ENCODE measurements around the gene CD86.
A peak's percentile ranks its signal among the peaks of the same experiment; 100 is the strongest.
"Not testable (repeated sequence)": the region's sequence is repeated elsewhere in the genome, so short reads cannot be mapped to it uniquely, and the experiment has no call there.

CD86 gene

DNA sequence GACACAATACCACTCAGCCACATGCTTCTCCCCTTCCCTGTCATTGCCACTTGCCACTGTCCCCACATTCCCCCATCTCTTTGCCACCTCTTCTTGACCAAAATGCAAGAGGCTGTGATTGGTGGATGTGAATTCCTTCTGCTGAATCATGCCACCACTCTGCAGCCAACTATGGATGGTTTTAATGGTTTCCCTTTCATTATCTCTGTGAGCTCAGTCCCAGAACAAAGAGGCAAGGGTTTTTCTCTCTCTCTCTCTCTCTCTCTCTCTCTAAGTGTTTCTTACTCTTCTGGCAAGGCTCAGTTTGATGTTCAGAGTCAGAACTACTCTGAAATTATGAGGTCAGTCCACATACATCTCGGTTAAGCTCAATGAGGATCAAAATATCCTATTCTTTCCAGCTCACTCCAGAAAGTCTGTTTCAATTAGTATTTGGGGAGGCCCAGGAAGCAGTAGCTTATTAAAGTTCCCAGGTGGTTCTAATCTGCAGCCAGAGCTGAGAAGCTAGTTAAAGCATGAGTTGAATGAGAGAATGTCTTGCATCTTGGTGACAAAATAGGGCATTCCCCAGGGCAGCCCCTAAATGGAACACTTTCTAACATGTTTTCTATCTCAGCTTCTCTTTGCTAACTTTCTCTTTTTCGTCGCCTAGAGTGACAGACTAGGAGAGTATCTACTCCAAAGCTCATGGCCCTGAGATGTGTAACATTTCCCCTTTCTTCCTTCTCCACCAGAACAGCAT, 24.6 kb upstream of the CD86 start:
- no peaks in the 10 kb centered on the region for H3K27me3 Mint-ChIP-seq (ENCODE audit: low read depth)
- peaks cover 25% of the 10 kb centered on the region for H3K4me1 Mint-ChIP-seq (ENCODE audit: low read depth)
- peak overlapping the region; percentile 79 for H3K27ac Mint-ChIP-seq
- peaks cover 46% of the 10 kb centered on the region for H3K9me3 Mint-ChIP-seq
- H3K36me3 Mint-ChIP-seq (ENCODE audit: low read depth), result peaks cover 23% of the 10 kb centered on the region
- peak overlapping the region; percentile 63 for H3K4me3 Mint-ChIP-seq
- DNase-seq (ENCODE audit: low spot score), result no peak

DNA sequence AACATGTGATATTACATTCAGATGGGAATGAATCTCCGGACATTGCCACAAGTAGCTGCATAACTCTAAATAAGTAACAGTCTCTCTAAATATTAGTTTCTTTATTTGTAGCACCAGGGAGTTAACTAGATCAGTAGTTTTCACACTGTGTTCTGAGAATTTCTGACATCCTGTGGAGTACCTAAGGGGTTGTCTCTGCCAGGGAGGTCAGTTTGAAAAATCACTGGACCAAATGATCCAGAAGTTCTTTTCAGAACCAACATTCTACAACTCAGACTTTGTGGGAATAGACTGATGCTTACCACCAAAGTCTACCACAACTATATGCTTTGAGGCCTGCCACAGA, 24.1 kb upstream of the CD86 start:
- Mint-ChIP-seq H3K27ac (peak overlapping the region; percentile 79), H3K4me1 (ENCODE audit: low read depth) (peaks cover 20% of the 10 kb centered on the region), H3K27me3 (ENCODE audit: low read depth) (no peaks in the 10 kb centered on the region), H3K36me3 (ENCODE audit: low read depth) (peaks cover 28% of the 10 kb centered on the region), H3K9me3 (peaks cover 51% of the 10 kb centered on the region), H3K4me3 (peak overlapping the region; percentile 63)
- no peak for DNase-seq (ENCODE audit: low spot score)

DNA sequence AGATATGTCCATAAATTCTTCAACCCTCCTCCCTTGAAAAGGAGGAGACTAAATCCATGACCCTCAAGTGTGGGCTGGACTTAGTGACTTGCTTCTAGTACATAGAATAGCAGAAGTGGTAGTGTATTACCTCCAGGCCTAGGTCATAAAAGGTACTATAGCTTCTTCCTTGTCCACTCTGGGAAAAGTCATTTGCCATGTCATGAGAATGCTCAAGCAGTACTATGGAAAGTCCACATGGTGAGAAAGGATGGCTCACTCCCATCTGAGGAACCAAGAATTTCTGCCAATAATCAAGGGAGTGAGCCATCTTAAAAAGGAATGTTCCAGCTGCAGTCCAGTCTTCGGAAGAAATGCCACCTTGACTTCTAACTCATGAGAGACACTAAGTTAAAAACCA, 22.6 kb upstream of the CD86 start:
- Mint-ChIP-seq H3K4me1 (ENCODE audit: low read depth) (peaks cover 20% of the 10 kb centered on the region), H3K9me3 (peaks cover 63% of the 10 kb centered on the region), H3K36me3 (ENCODE audit: low read depth) (peaks cover 35% of the 10 kb centered on the region), H3K27ac (no peak overlapping the region), H3K4me3 (no peak overlapping the region), H3K27me3 (ENCODE audit: low read depth) (no peaks in the 10 kb centered on the region)
- no peak for DNase-seq (ENCODE audit: low spot score)

DNA sequence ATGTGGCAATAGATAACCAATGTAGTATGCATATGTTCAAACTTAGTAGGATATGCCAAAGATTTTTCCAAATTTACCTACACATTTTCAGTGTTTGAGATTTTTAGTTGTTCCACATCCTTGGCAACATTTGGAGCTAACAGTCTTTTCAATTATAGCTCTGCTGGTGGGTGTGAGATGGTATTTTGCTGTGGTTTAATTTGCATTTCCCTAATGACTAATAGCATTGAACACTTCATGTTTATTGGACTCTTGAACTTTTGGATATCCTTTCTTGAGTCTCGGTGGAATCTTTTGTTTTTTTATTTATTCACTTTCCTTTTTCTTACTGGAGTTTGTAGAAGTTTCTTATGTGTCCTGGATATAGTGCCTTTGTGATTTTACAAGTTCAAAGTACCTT, 22.1 kb upstream of the CD86 start:
- H3K36me3 Mint-ChIP-seq (ENCODE audit: low read depth), result peaks cover 39% of the 10 kb centered on the region
- no peak overlapping the region for H3K27ac Mint-ChIP-seq
- H3K9me3 Mint-ChIP-seq, result peaks cover 67% of the 10 kb centered on the region
- H3K4me3 Mint-ChIP-seq, result no peak overlapping the region
- H3K4me1 Mint-ChIP-seq (ENCODE audit: low read depth), result peaks cover 20% of the 10 kb centered on the region
- H3K27me3 Mint-ChIP-seq (ENCODE audit: low read depth), result no peaks in the 10 kb centered on the region
- no peak for DNase-seq (ENCODE audit: low spot score)

DNA sequence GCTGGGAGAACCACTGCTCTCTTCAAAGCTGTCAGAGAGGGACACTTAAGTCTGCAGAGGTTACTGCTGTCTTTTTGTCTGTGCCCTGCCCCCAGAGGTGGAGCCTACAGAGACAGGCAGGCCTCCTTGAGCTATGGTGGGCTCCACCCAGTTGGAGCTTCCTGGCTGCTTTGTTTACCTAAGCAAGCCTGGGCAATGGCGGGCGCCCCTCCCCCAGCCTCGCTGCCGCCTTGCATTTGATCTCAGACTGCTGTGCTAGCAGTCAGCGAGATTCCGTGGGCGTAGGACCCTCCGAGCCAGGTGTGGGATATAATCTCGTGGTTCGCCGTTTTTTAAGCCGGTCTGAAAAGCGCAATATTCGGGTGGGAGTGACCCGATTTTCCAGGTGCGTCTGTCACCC, 7.9 kb upstream of the CD86 start:
- H3K4me3 Mint-ChIP-seq; H3K9me3 Mint-ChIP-seq; H3K27ac Mint-ChIP-seq; DNase-seq (ENCODE audit: low spot score); H3K4me1 Mint-ChIP-seq (ENCODE audit: low read depth); H3K36me3 Mint-ChIP-seq (ENCODE audit: low read depth): not testable (repeated sequence)
- peaks cover 11% of the 10 kb centered on the region for H3K27me3 Mint-ChIP-seq (ENCODE audit: low read depth)

DNA sequence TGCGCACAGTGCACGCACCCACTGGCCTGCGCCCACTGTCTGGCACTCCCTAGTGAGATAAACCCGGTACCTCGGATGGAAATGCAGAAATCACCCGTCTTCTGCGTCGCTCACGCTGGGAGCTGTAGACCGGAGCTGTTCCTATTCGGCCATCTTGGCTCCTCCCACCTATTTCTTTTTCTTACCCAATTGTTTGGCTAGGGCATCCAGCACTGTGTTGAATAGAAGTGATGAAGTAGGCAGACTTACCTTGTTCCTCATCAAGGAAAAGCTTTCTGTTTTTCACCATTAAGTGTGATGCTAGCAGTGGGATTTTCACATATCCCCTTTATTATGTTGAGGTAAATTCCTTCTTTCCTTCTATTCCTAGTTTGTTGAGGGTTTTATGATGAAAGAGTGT, 7.4 kb upstream of the CD86 start:
- H3K4me1 Mint-ChIP-seq (ENCODE audit: low read depth); H3K27ac Mint-ChIP-seq; H3K4me3 Mint-ChIP-seq; H3K36me3 Mint-ChIP-seq (ENCODE audit: low read depth); DNase-seq (ENCODE audit: low spot score); H3K9me3 Mint-ChIP-seq: not testable (repeated sequence)
- peaks cover 12% of the 10 kb centered on the region for H3K27me3 Mint-ChIP-seq (ENCODE audit: low read depth)

- no peak for DNase-seq (ENCODE audit: low spot score)
- H3K27me3 Mint-ChIP-seq (ENCODE audit: low read depth), result peaks cover 22% of the 10 kb centered on the region
Measured at GRCh38 chr3:122052968-122053367, 2.2 kb upstream of the CD86 start.

DNA sequence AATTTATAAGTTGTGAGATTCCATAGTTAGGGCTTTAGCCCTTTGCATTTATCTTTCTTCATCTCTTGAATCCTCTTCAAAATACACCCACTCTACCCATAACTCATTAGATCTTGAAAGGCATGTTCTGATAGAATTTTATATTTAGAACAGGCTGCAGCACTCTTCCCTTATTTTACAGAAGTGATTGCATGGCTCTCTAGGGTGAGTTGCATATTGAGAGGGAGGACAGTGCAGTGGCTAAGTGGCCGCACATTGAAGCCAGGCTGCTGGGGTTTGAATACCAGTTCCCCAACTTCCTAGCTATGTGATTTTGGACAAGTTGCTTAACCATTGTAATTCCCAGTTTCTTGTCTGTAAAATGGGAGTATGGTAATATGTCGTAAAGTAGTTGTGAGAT, 2.5 kb downstream of the CD86 start:
- Mint-ChIP-seq H3K27ac (no peak overlapping the region), H3K9me3 (no peaks in the 10 kb centered on the region), H3K36me3 (ENCODE audit: low read depth) (peaks cover 15% of the 10 kb centered on the region), H3K4me1 (ENCODE audit: low read depth) (peaks cover 5% of the 10 kb centered on the region), H3K27me3 (ENCODE audit: low read depth) (peaks cover 12% of the 10 kb centered on the region), H3K4me3 (no peak overlapping the region)
- no peak for DNase-seq (ENCODE audit: low spot score)

More at GRCh38 chr3:122052968-122053367, 2.2 kb upstream of the CD86 start:
- Mint-ChIP-seq H3K4me3 (no peak overlapping the region), H3K4me1 (ENCODE audit: low read depth) (peaks cover 5% of the 10 kb centered on the region), H3K36me3 (ENCODE audit: low read depth) (peaks cover 5% of the 10 kb centered on the region), H3K27ac (no peak overlapping the region), H3K9me3 (peaks cover 5% of the 10 kb centered on the region)

DNA sequence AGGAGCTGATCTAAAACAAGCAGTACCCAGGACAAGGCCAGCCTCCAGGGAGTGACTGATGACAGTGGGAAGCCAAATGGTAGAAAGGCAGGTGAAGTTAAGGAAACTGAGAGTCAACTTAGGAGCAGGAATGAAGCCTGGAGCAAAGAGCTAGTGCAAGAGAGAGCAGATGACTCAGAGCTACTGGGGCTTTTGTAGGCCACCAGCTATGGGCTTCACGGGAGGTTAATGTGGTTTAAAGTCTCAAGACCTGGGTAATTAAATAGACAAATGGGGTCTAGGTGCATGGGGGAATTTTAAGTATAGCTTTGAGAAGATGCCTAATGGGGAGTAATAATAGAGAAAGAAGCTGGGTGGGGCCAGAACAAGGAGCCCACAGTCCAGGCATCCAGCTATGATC, 3.1 kb downstream of the CD86 start:
- peaks cover 15% of the 10 kb centered on the region for H3K36me3 Mint-ChIP-seq (ENCODE audit: low read depth)

DNA sequence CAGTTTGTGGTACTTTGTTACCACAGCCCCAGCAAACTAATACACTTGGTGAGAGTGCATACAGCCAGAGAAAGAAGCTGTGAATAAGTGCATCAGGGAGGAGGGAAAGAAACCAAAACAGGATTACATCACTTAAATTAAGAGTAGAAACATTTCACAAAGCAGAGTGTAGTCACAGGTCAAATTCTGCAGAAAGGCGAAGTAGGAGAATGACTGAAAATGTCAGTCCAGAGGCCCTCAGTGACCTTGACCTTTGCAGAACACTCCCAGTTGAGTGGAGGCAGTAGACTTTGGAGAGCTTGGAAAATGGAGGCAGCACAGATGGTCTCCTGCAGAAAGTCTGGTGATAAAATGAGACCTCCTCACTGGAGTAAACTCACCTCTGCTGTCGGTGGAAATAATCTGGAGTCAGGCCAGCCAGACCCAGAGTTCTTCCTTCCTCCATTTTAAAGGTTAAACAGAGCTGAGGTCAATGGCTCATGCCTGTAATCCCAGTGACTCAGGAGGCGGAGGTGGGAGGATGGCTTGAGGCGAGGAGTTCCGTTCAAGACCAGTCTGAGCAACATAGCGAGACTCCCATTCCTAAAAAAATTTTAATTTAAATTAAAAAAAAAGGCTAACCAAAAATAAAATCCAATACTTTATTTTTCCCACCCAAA, 5.0 kb downstream of the CD86 start:
- peaks cover 9% of the 10 kb centered on the region for H3K4me1 Mint-ChIP-seq (ENCODE audit: low read depth)
- no peak for DNase-seq (ENCODE audit: low spot score)
- no peak overlapping the region for H3K27ac Mint-ChIP-seq

More for the DNA sequence above, 3.1 kb downstream of the CD86 start:
- peaks cover 1% of the 10 kb centered on the region for H3K4me1 Mint-ChIP-seq (ENCODE audit: low read depth)
- peaks cover 12% of the 10 kb centered on the region for H3K27me3 Mint-ChIP-seq (ENCODE audit: low read depth)
- H3K9me3 Mint-ChIP-seq, result no peaks in the 10 kb centered on the region
- no peak overlapping the region for H3K27ac Mint-ChIP-seq
- H3K4me3 Mint-ChIP-seq, result no peak overlapping the region
- no peak for DNase-seq (ENCODE audit: low spot score)

DNA sequence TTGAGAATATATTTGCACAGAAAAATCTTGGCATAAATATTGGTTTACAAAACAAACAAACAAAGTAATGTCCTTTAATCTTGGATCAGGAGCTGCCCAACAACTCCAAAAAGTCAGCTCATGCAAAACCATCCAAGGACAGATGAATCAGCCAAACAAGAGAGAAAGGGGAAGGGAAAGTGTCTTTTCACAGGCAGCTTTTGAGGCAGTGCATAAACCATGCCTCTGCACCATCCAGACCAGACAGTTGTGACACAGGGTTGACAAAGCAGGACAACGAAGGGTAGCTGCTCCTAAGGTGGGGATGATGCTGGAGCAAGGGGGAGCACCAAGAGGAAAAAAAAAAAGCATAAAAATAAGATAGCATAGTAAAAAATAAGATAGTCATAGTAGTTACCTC, 8.7 kb downstream of the CD86 start:
- peaks cover 34% of the 10 kb centered on the region for H3K4me1 Mint-ChIP-seq (ENCODE audit: low read depth)
- no peak overlapping the region for H3K4me3 Mint-ChIP-seq
- peaks cover 6% of the 10 kb centered on the region for H3K27me3 Mint-ChIP-seq (ENCODE audit: low read depth)
- H3K9me3 Mint-ChIP-seq, result no peaks in the 10 kb centered on the region
- H3K36me3 Mint-ChIP-seq (ENCODE audit: low read depth), result peaks cover 12% of the 10 kb centered on the region
- DNase-seq (ENCODE audit: low spot score), result no peak
- H3K27ac Mint-ChIP-seq, result no peak overlapping the region

More for the DNA sequence above, 5.0 kb downstream of the CD86 start:
- H3K27me3 Mint-ChIP-seq (ENCODE audit: low read depth), result peaks cover 10% of the 10 kb centered on the region
- H3K36me3 Mint-ChIP-seq (ENCODE audit: low read depth), result peaks cover 15% of the 10 kb centered on the region
- H3K9me3 Mint-ChIP-seq, result no peaks in the 10 kb centered on the region
- H3K4me3 Mint-ChIP-seq, result no peak overlapping the region

DNA sequence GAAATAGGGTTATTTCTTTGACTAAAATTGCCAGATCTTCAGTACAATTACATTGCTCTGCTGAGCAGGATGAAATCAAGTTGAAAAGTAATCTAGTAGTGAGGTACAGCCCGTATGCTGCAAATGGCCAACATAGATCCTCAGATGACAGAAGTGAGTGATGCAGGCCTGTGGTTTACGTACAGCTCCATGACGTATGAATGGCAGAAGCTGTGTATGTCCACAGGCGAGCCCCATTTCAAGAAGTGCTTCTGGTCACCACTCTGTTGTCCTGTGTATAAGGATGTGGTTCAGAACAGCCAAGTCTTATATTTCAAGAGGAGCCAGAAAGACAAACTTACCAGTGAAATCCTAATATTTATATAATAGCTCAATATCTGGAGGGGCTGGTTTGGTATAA, 9.2 kb downstream of the CD86 start:
- Mint-ChIP-seq H3K4me3 (no peak overlapping the region), H3K4me1 (ENCODE audit: low read depth) (peaks cover 34% of the 10 kb centered on the region), H3K27ac (no peak overlapping the region), H3K36me3 (ENCODE audit: low read depth) (peaks cover 9% of the 10 kb centered on the region), H3K27me3 (ENCODE audit: low read depth) (peaks cover 6% of the 10 kb centered on the region), H3K9me3 (no peaks in the 10 kb centered on the region)
- DNase-seq (ENCODE audit: low spot score), result no peak

DNA sequence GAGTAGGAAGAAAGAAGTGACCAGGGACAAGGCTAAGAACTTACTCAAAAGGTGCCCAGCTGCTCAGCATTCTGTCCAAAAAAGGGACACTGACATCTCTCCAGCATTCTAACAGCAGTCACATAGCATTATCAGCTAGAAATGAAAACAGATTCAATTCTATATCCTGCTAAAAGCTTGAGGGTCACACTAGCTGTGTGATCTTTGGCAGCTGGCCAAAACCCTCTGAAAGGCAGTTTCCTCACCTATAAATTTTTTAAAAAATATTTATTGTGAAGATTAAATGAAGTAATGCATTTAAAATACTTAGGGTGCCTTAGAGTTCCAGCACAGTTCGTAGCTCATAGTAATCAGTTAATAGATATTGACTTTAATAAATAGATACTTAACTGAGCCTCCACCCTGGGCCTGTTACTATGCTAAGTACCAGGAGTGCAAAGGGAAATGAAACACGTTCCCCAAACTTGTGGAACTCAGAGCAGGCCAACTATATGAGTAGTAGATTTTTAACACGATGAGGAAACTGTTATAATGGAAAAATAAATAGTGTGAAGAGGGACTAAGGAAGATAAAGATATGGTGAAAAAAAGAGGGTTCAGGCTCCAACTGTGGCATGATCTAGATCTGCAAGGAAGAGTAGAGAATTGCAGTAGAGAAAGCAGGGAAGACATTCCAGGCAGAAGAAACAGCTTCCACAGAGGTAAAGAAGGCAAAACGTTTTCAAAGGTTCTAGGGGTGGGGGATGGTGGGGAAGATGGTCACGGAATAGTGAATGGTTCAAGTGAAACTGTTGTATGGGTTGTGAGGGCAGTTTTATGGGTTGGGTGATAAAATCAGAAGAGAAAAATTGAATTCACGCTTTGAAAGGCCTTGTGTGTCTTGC, 11.4 kb downstream of the CD86 start:
- peaks cover 10% of the 10 kb centered on the region for H3K36me3 Mint-ChIP-seq (ENCODE audit: low read depth)
- H3K4me3 Mint-ChIP-seq, result peak overlapping the region; percentile 73
- peak overlapping the region; percentile 86 for H3K27ac Mint-ChIP-seq
- no peaks in the 10 kb centered on the region for H3K9me3 Mint-ChIP-seq
- no peak for DNase-seq (ENCODE audit: low spot score)
- peaks cover 4% of the 10 kb centered on the region for H3K27me3 Mint-ChIP-seq (ENCODE audit: low read depth)
- peaks cover 43% of the 10 kb centered on the region for H3K4me1 Mint-ChIP-seq (ENCODE audit: low read depth)

DNA sequence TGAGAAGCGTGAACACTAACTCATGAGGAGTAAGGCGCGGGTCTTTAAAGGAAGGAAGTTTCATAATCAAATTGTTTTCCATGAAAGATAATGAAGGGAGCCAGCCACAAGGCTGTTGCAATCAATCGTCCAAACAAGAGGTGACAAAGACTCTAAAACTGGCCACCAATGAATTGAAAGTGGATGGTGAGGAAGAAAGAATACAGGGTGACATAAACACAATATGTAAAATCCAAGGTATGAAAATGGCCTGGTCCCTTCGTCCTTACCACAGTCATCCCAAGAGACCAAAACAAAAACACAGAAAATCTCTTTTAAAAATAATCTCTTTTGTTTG, 12.0 kb downstream of the CD86 start:
- H3K9me3 Mint-ChIP-seq, result no peaks in the 10 kb centered on the region
- H3K27me3 Mint-ChIP-seq (ENCODE audit: low read depth), result peaks cover 4% of the 10 kb centered on the region
- H3K4me3 Mint-ChIP-seq, result peak overlapping the region; percentile 73
- peak overlapping the region; percentile 86 for H3K27ac Mint-ChIP-seq
- DNase-seq (ENCODE audit: low spot score), result no peak
- peaks cover 10% of the 10 kb centered on the region for H3K36me3 Mint-ChIP-seq (ENCODE audit: low read depth)
- peaks cover 43% of the 10 kb centered on the region for H3K4me1 Mint-ChIP-seq (ENCODE audit: low read depth)

All from T-helper 2 cell treated with Interferon-gamma antibody and Interleukin-4, amounts not matched to agents 5 μg/mL and 100 μg/mL, for 36 hours (primary cell).